Hepatic stellate cell (primary cell): ENCODE measurements around the gene ZBTB34.
"Not testable (repeated sequence)": the region's sequence is repeated elsewhere in the genome, so short reads cannot be mapped to it uniquely, and the experiment has no call there.

Experiments
- DNase-seq: peaks from one replicate; pipeline ENCODE4 v3.0.0; 2011; ENCODE audit warnings: low spot score

The ZBTB34 gene

DNA sequence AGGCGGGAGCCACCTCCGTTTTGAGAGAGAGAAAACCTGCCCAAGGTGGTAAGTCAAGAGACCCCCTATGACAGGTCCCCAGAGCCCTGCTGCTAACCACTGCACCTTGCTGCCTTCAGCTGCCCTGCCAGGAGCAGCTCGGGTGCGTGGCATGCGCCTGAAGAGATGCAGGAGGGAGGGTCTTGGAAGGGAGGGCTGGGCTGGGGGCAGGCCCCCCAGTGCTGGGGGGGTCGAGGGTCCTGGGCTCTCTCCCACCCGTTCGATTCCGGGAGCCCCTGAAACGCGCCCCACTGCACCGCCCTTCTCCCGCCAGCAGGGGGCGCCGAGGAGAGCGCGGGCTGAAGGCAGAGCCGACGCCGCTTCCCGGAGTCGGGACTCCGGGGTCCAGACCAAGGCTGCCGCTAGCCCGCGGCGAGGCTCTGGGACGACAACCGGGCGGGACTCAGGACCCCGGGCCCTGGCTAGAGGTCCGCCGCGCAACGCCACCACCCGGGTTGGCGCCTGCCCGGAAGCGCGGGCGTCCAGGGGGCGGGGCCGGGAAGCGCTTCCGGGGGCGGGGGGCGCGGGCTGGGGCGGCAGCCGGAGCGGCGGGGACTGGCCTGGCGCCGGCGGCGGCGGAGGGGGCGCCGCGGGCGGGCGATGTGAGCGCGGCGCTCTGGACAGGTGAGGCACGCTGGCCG lies at the start of gene ZBTB34:
Gene ZBTB34, plus strand, starts transcription at position 563 of the 680 bp plus-strand sequence. CDS start 18,761 bp downstream, outside the sequence.
- DNase-seq, result peak; percentile 51

GRCh38 chr9:126813072-126813471 lies 47.4 kb upstream of the ZBTB34 start:
- no peak for DNase-seq

DNA sequence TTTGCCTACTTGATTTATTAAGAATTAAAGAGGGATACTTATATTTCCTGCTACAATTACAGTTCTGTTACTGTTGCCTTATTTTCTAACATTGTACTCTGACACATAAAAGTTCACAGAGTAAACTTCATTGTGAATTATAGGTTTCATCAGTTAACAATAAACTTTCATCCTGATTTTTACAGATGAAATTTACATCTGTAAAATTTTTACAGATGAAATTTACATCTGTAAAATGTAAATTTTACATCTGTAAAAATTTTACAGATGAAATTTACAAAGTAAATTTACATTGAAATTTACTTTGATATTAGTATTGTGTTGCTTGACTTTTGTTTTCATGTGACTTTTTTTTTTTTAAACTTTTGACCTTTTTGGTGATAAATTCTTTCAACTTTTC lies 46.3 kb upstream of the ZBTB34 start:
- DNase-seq, result no peak

- DNase-seq, result not testable (repeated sequence)
These were observed 42.8 kb upstream of the ZBTB34 start for GRCh38 chr9:126817615-126818014.

- DNase-seq, result no peak
These were observed 42.0 kb upstream of the ZBTB34 start for GRCh38 chr9:126818482-126818881.

GRCh38 chr9:126819482-126819881 lies 41.0 kb upstream of the ZBTB34 start:
- DNase-seq, result no peak

- DNase-seq, result no peak
These were observed 38.2 kb upstream of the ZBTB34 start for GRCh38 chr9:126822278-126822677.

DNA sequence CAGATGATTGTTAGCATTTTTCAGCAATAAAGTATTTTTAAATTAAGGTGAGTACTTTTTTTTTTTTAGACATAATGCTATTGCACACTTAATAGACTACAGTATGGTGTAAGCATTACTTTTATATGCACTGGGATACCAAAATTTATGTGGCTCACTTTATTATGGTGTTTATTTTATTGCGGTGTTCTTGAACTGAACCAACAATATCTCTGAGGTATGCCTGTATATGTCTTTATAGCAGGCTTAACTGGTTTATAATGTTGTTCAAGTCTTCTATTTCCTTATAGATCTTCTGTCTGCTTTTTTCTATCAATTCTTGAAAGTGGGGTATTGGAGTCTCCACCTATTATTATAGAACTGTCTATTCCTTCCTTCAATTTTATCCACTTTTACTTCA lies 37.6 kb upstream of the ZBTB34 start:
- DNase-seq, result no peak

DNA sequence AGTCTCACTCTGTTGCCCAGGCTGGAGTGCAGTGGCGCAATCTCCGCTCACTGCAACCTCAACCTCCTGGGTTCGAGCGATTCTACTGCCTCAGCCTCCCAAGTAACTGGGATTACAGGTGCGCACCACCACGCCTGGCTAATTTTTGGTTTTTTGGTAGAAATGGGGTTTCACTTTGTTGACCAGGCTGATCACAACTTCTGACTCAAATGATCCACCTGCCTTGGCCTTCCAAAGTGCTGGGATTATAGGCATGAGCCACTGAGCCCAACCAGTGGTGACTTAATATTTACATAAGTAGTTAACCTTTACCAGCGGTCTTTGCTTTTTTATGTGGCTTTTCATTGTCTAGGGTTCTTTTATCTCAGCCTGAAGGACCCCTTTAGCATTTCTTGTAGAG lies 36.4 kb upstream of the ZBTB34 start:
- DNase-seq, result not testable (repeated sequence)

- no peak for DNase-seq
These were observed 33.2 kb upstream of the ZBTB34 start for GRCh38 chr9:126827227-126827626.

DNA sequence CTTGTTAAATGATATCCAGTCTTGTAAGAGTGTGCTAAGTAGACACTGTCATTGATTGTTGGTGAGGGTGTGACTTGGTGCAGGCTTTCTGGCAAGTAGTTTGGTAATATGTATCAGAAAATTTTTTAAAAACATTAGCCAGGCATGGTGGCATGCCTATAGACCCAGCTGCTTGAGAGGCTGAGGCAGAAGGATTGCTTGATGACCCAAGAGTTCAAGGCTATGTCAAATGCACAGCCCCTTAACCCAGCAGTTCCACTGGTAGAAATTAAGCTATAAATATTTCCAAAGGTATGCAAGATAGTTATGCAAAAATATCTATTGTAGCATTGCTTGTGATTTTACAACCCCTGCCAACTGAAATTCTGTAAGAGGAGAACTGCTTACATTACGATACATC lies 31.4 kb upstream of the ZBTB34 start:
- DNase-seq, result no peak

DNA sequence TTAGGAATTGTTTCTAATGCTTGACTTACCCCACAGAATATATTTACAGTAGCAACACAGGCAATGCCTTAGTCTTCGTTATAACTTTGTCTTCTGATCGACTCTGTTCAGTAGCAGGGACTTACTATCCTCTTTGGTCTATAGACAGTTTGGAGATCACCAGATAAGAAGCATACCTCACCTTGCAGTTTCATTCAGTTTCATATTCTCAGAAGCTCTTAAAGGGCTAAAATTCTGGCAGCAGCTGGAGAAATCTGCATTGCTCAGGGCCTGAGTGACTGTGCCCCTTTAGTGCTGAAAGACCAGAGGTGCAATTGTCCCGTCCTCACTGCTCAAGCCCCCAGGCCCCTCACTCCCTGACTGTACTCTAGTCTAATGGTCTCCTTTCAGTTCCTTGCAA lies 29.6 kb upstream of the ZBTB34 start:
- no peak for DNase-seq

- no peak for DNase-seq
These were observed 28.0 kb upstream of the ZBTB34 start for GRCh38 chr9:126832440-126832839.

- no peak for DNase-seq
These were observed 27.4 kb upstream of the ZBTB34 start for GRCh38 chr9:126833020-126833419.

DNA sequence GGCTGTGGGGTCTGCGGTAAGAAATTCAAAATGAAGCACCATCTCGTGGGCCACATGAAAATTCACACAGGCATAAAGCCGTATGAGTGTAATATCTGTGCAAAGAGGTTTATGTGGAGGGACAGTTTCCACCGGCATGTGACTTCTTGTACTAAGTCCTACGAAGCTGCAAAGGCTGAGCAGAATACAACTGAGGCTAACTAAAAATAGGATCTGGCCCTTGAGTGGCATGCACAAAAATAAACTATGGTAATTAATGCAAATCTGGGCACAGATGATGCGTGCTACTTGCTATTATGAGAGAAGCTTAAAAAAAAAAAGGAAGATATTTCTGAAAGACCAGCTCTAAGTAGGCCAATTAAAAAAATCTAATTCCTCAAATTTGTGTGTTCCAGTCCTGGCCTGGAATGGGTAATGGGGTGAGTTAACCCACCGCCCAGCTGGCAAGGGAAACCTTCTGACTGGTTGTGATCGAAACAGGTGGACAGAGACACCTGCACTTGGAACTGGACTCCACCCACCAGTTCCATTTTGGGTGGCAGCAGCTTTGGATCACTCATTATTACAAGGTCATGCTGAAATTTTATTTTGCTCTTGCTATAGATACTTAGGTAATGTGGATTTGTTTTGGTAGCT lies 26.6 kb upstream of the ZBTB34 start:
- no peak for DNase-seq

GRCh38 chr9:126834672-126835071 lies 25.8 kb upstream of the ZBTB34 start:
- DNase-seq, result no peak

- DNase-seq, result no peak
These were observed 24.2 kb upstream of the ZBTB34 start for GRCh38 chr9:126836216-126836615.

DNA sequence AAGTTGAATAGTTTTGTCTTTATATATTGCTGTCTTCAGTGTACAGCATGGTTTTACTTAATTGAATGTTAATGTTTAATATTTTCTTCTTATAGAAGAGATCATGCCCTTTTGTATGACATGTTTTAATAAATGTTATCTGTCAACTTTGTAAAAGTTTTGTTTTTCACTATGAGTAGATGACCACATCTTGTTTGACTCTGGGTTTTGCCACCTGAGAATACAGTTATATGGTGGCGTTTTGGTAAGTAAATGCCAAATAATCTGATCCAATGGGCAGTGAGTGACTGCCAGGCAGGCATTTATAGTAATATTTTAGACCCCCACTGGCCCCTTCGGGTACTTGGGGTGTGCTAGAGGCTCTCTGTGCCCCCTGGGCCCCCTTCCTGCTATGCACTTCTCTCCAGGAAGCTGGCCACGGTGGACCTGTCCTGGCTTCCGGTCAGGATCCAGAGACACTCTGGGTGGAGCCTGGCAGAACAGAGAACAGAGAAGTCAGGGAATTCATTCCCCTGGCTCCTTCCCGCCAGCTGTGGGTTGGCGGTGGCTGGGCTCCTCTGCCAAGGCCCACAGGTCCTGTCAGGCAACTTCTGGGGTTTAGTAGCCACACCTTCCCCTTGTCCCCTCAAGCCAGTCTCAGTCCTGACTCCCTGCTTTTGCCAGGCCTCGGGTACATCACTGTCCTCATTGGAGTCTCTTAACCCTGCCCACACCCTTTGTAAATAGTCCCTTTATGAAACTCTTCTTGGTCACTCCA lies 22.2 kb upstream of the ZBTB34 start:
- no peak for DNase-seq

GRCh38 chr9:126838895-126839294 lies 21.5 kb upstream of the ZBTB34 start:
- DNase-seq, result no peak

GRCh38 chr9:126839301-126839700 lies 21.1 kb upstream of the ZBTB34 start:
- no peak for DNase-seq

- DNase-seq, result no peak
These were observed 18.1 kb upstream of the ZBTB34 start for GRCh38 chr9:126842220-126842842.

GRCh38 chr9:126842977-126843799 lies 17.3 kb upstream of the ZBTB34 start:
- no peak for DNase-seq
